ENCODE measurements around the gene TMEM8B. TPM values are rescaled to one million over a fixed set of nuclear protein-coding genes. Genes with fewer than 3 reads are reported as not detected.

TMEM8B gene
- total and polyA plus RNA-seq, 10 of the 15 experiments (the other 5 are each of a cell fraction or from before 2014, with no cell fraction given) = 0.19 to 7.6 (median 2.5) TPM

- peak overlapping the region; percentile 93 for H2AFZ ChIP-seq (ENCODE audit: control insufficient read depth, low read depth, low read length)
- H3K4me3 ChIP-seq = no peak overlapping the region
- POLR2A ChIA-PET = interaction anchor here (0.6 to 1.9 kb wide), 5 partner anchors 12 to 1637 kb away, joined by 3 to 11 read pairs (median 3); partner anchors contain the start of gene HINT2
- DNase-seq (ENCODE audit: low read depth, low spot score) (peak; percentile 69), FAIRE-seq (peak; percentile 95), ATAC-seq (peak; percentile 70)
- CTCF ChIA-PET = interaction anchor here (0.6 to 6.7 kb wide), 65 partner anchors 9 to 432 kb away, joined by 3 to 292 read pairs (median 5); partner anchors contain the start of genes CCDC107, CREB3, GNE and HINT2
- SMC1A ChIA-PET (ENCODE audit: uncharacterized antibody, unreplicated experiment) = interaction anchor here (0.7 to 5.0 kb wide), 31 partner anchors 10 to 222 kb away, joined by 3 to 117 read pairs (median 5); partner anchors contain the start of genes CREB3, HINT2, SPAG8 and TLN1
- H3K4me1 ChIP-seq (ENCODE audit: control insufficient read depth, insufficient read depth, low read length) = peaks cover 3% of the 10 kb centered on the region; the same call in 1 of the 2 replicates
- no peak overlapping the region for H3K27ac ChIP-seq (ENCODE audit: control insufficient read depth, insufficient read depth)
- H3K9me3 ChIP-seq (replicated peaks; ENCODE audit: control insufficient read depth, insufficient read depth, low read length) = no peaks in the 10 kb centered on the region
- BruUV-seq (replicated peaks) = no TSS peak
- intact Hi-C loops (cut with micrococcal nuclease; ENCODE audit: unreplicated experiment) = loop anchor here (1.0 to 10.0 kb wide), 4 partner anchors 36 to 171 kb away; partner anchors contain the start of genes CCDC107, RMRP and SIT1
- RAD21 ChIA-PET (ENCODE audit: unreplicated experiment) = interaction anchor here (0.5 to 4.3 kb wide), 38 partner anchors 10 to 226 kb away, joined by 3 to 138 read pairs (median 4); partner anchors contain the start of genes CCDC107, CREB3, HINT2 and NPR2
- H3K9ac ChIP-seq (ENCODE audit: control insufficient read depth, insufficient read depth, low read length) = no peak overlapping the region
- WGBS (ENCODE audit: insufficient coverage, insufficient replicate concordance, low lambda C conversion rate, missing lambda C conversion rate) = 24% methylated on average over 4 of the region's 4 CpGs
- H4K20me1 ChIP-seq (ENCODE audit: control insufficient read depth, insufficient read depth) = no peaks in the 10 kb centered on the region
- H3K36me3 ChIP-seq (ENCODE audit: control insufficient read depth in 2 of 2, insufficient read depth in 2 of 2, low read length in 1 of 2) = no peaks in the 10 kb centered on the region
- in situ Hi-C loops (cut with MboI) = loop anchor here (5.0 kb wide), 1 partner anchor 51 kb away; no protein-coding TSS in a partner anchor
- H3K79me2 ChIP-seq (ENCODE audit: control insufficient read depth, insufficient read depth, low read length) = no peaks in the 10 kb centered on the region; the same call in 1 of the 2 replicates
- H3K4me2 ChIP-seq (ENCODE audit: control insufficient read depth, insufficient read depth) = peak overlapping the region; percentile 61; the same call in 1 of the 2 replicates
- no peaks in the 10 kb centered on the region for H3K27me3 ChIP-seq (replicated peaks in 1 of 2; ENCODE audit: control insufficient read depth in 2 of 2, insufficient read depth in 2 of 2, low read length in 1 of 2)
- TF ChIP-seq CBX5 (IDR thresholded peaks at IDR 0.05; ENCODE audit: low read depth) (no peak), GABPA (IDR thresholded peaks at IDR 0.05; ENCODE audit: low read depth) (no peak), IRF4 (IDR thresholded peaks at IDR 0.05; ENCODE audit: low read depth, low read length) (0 out of 2 replicates have a peak, but pooled peaks have one; percentile 15), RELA (IDR thresholded peaks at IDR 0.05; ENCODE audit: borderline replicate concordance, partially characterized antibody) (peak; percentile 13), SKIL (IDR thresholded peaks at IDR 0.05; ENCODE audit: low read depth, poor library complexity, severe bottlenecking) (peak; percentile 84), YY1 (IDR thresholded peaks at IDR 0.05; ENCODE audit: low read depth, low read length) (peak; percentile 40; the same call in 1 of the 2 replicates), IKZF2 (IDR thresholded peaks at IDR 0.05) (0 out of 4 replicates have a peak, but pooled peaks of 1 of the 2 experiments have one; percentile 8), CBX3 (IDR thresholded peaks at IDR 0.05; ENCODE audit: borderline replicate concordance, low read depth) (no peak), FOXM1 (IDR thresholded peaks at IDR 0.05; ENCODE audit: low read depth, low read length) (no peak), ELK1 (IDR thresholded peaks at IDR 0.05; ENCODE audit: low read depth, low read length) (no peak), E4F1 (IDR thresholded peaks at IDR 0.05; ENCODE audit: borderline replicate concordance, partially characterized antibody) (no peak), CTCF (IDR thresholded peaks at IDR 0.05 in 2 of 3, conservative IDR thresholded peaks at IDR 0.05 in 1 of 3; ENCODE audit: control insufficient read depth in 2 of 3, extremely low read depth in 1 of 3, insufficient read depth in 1 of 3, low read depth in 3 of 3, low read length in 3 of 3) (peak; percentile 72 to 90 (median 81)), ZNF207 (IDR thresholded peaks at IDR 0.05; ENCODE audit: borderline replicate concordance) (peak; percentile 26; the same call in 1 of the 2 replicates), SIN3A (IDR thresholded peaks at IDR 0.05; ENCODE audit: low read depth, low read length) (no peak)
Observed at GRCh38 chr9:35826071-35826701, 2.8 kb upstream of the TMEM8B start.

Data from GM12878 (cell line).